ENCODE measurements around the gene HDHD2.

The HDHD2 gene

DNA sequence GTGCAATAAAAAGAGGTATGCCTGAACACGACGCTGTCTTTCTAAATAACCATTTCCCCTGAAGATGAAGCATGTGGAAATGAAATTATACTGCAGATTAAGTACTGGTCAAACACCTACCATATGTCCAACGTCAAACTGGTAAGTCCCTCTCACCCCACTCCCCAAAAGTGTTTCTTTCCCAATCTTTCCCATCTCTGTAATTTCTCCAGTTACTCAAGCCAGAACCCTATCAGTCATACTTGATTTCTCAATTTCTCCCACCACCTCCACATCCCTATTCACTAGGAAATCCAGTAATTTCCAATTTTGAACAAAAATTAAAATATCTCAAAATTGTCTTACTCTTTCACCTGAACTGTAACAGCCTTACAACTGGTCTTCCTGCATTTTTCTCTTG lies 29.2 kb downstream of the HDHD2 start:
- Histone ChIP-seq H3K27me3 (ENCODE audit: insufficient read depth, low read length, poor library complexity) (no peaks in the 10 kb centered on the region), H3K36me3 (ENCODE audit: insufficient read depth, low read length) (peaks cover 11% of the 10 kb centered on the region; the same call in 1 of the 2 replicates), H3K9ac (ENCODE audit: low read depth, low read length) (no peak overlapping the region), H3K9me3 (ENCODE audit: insufficient read depth, low read length, severe bottlenecking) (no peaks in the 10 kb centered on the region), H3K27ac (ENCODE audit: low read length) (no peak overlapping the region), H2AFZ (ENCODE audit: low read depth, low read length) (no peak overlapping the region), H3K4me1 (ENCODE audit: insufficient read depth, low read length) (no peaks in the 10 kb centered on the region), H3K4me3 (ENCODE audit: low read depth in 1 of 2, low read length in 2 of 2) (no peak overlapping the region), H3K79me2 (ENCODE audit: insufficient read depth, low read length) (no peaks in the 10 kb centered on the region), H4K20me1 (ENCODE audit: insufficient read depth, low read length) (no peaks in the 10 kb centered on the region), H3K4me2 (ENCODE audit: insufficient read depth, low read length) (no peak overlapping the region)
- no peak for DNase-seq
- TF ChIP-seq, protein P1, sequence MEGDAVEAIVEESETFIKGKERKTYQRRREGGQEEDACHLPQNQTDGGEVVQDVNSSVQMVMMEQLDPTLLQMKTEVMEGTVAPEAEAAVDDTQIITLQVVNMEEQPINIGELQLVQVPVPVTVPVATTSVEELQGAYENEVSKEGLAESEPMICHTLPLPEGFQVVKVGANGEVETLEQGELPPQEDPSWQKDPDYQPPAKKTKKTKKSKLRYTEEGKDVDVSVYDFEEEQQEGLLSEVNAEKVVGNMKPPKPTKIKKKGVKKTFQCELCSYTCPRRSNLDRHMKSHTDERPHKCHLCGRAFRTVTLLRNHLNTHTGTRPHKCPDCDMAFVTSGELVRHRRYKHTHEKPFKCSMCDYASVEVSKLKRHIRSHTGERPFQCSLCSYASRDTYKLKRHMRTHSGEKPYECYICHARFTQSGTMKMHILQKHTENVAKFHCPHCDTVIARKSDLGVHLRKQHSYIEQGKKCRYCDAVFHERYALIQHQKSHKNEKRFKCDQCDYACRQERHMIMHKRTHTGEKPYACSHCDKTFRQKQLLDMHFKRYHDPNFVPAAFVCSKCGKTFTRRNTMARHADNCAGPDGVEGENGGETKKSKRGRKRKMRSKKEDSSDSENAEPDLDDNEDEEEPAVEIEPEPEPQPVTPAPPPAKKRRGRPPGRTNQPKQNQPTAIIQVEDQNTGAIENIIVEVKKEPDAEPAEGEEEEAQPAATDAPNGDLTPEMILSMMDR (IDR thresholded peaks at IDR 0.05; ENCODE audit: borderline replicate concordance, extremely low read depth, low read length, poor library complexity, severe bottlenecking), result no peak
- TF ChIP-seq EZH2 (IDR thresholded peaks at IDR 0.05; ENCODE audit: borderline replicate concordance, low read depth, low read length, severe bottlenecking), result no peak
- ATAC-seq (ENCODE audit: insufficient read depth, low read depth), result no peak

DNA sequence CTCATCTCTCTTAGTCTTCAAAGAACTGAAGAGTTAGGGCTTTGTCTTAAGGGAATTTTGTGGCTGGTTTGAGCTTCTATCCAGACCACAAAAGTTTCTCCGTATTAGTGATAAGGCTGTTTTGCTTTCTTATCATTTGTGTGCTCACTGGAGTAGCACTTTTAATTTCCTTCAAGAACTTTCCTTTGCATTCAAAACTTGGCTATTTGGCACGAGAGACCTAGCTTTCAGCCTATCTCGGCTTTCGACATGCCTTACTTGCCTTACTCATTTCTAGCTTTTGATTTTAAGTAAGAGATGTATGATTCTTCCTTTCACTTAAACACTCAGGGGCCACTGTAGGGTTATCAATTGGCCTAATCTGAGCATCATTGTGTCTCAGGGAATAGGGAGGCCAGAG lies 29.9 kb downstream of the HDHD2 start:
- Histone ChIP-seq H3K4me1 (ENCODE audit: insufficient read depth, low read length) (no peaks in the 10 kb centered on the region), H4K20me1 (ENCODE audit: insufficient read depth, low read length) (no peaks in the 10 kb centered on the region), H3K27me3 (ENCODE audit: insufficient read depth, low read length, poor library complexity) (no peaks in the 10 kb centered on the region), H3K4me2 (ENCODE audit: insufficient read depth, low read length) (no peak overlapping the region), H3K4me3 (ENCODE audit: low read depth in 1 of 2, low read length in 2 of 2) (no peak overlapping the region), H3K36me3 (ENCODE audit: insufficient read depth, low read length) (peaks cover 5% of the 10 kb centered on the region; the same call in 1 of the 2 replicates), H2AFZ (ENCODE audit: low read depth, low read length) (no peak overlapping the region), H3K9ac (ENCODE audit: low read depth, low read length) (no peak overlapping the region), H3K27ac (ENCODE audit: low read length) (no peak overlapping the region), H3K9me3 (ENCODE audit: insufficient read depth, low read length, severe bottlenecking) (no peaks in the 10 kb centered on the region), H3K79me2 (ENCODE audit: insufficient read depth, low read length) (no peaks in the 10 kb centered on the region)
- DNase-seq, result no peak
- no peak for TF ChIP-seq EZH2 (IDR thresholded peaks at IDR 0.05; ENCODE audit: borderline replicate concordance, low read depth, low read length, severe bottlenecking)
- TF ChIP-seq, protein P1 (IDR thresholded peaks at IDR 0.05; ENCODE audit: borderline replicate concordance, extremely low read depth, low read length, poor library complexity, severe bottlenecking), result no peak
- ATAC-seq (ENCODE audit: insufficient read depth, low read depth), result no peak

DNA sequence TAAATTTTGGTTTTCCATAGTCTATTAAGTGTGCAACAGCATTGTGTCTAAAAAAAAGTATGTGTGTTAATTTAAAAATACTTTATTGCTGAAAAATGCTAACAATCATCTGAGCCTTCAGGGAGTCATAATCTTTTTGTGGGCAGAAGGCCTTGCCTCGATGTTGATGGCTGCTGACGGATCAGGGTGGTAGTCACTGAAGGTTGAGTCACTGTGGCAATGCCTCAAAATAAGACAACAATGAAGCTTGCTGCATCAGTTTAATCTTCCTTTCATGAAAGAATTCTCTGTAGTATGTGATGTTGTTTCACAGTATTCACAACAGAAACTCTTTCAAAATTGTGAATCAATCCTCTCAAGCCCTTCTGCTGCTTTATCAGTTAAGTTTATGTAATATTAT lies 31.3 kb downstream of the HDHD2 start:
- no peak overlapping the region for H3K4me2 ChIP-seq (ENCODE audit: insufficient read depth, low read length)
- H3K36me3 ChIP-seq (ENCODE audit: insufficient read depth, low read length), result peaks cover 11% of the 10 kb centered on the region
- DNase-seq (no peak), ATAC-seq (ENCODE audit: insufficient read depth, low read depth) (no peak)
- H3K79me2 ChIP-seq (ENCODE audit: insufficient read depth, low read length), result no peaks in the 10 kb centered on the region
- TF ChIP-seq EZH2 (IDR thresholded peaks at IDR 0.05; ENCODE audit: borderline replicate concordance, low read depth, low read length, severe bottlenecking), result no peak
- TF ChIP-seq, protein P1 (IDR thresholded peaks at IDR 0.05; ENCODE audit: borderline replicate concordance, extremely low read depth, low read length, poor library complexity, severe bottlenecking), result no peak
- H3K4me1 ChIP-seq (ENCODE audit: insufficient read depth, low read length), result no peaks in the 10 kb centered on the region
- H2AFZ ChIP-seq (ENCODE audit: low read depth, low read length), result no peak overlapping the region
- no peak overlapping the region for H3K4me3 ChIP-seq (ENCODE audit: low read depth in 1 of 2, low read length in 2 of 2)
- H3K27ac ChIP-seq (ENCODE audit: low read length), result no peak overlapping the region
- no peak overlapping the region for H3K9ac ChIP-seq (ENCODE audit: low read depth, low read length)
- H3K9me3 ChIP-seq (ENCODE audit: insufficient read depth, low read length, severe bottlenecking), result no peaks in the 10 kb centered on the region
- no peaks in the 10 kb centered on the region for H4K20me1 ChIP-seq (ENCODE audit: insufficient read depth, low read length)
- no peaks in the 10 kb centered on the region for H3K27me3 ChIP-seq (ENCODE audit: insufficient read depth, low read length, poor library complexity)

DNA sequence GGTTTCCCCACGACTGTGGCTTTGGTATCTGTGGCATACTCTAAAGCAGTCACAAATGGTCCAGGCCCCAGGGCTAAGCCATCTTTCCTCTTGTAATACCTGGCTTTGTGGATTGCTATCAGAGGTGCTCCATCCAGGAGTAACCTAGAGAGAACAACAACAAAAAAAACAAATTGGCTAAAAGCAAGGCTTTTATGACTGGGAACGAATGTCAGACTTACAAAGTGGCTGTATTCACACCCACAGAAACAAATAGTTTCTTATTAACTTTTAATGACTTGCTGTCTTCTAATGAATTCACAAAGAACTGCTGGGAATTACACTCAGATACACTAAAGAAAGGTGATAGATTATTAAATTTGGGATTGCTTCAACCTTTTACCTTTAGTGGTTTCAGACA lies 35.1 kb downstream of the HDHD2 start:
- DNase-seq (no peak), ATAC-seq (ENCODE audit: insufficient read depth, low read depth) (no peak)
- Histone ChIP-seq H3K27me3 (ENCODE audit: insufficient read depth, low read length, poor library complexity) (no peaks in the 10 kb centered on the region), H3K36me3 (ENCODE audit: insufficient read depth, low read length) (peaks cover 45% of the 10 kb centered on the region), H3K9me3 (ENCODE audit: insufficient read depth, low read length, severe bottlenecking) (no peaks in the 10 kb centered on the region), H3K79me2 (ENCODE audit: insufficient read depth, low read length) (no peaks in the 10 kb centered on the region), H3K27ac (ENCODE audit: low read length) (no peak overlapping the region), H4K20me1 (ENCODE audit: insufficient read depth, low read length) (no peaks in the 10 kb centered on the region), H3K4me3 (ENCODE audit: low read depth in 1 of 2, low read length in 2 of 2) (no peak overlapping the region), H2AFZ (ENCODE audit: low read depth, low read length) (no peak overlapping the region), H3K9ac (ENCODE audit: low read depth, low read length) (no peak overlapping the region), H3K4me2 (ENCODE audit: insufficient read depth, low read length) (no peak overlapping the region), H3K4me1 (ENCODE audit: insufficient read depth, low read length) (no peaks in the 10 kb centered on the region)
- no peak for TF ChIP-seq EZH2 (IDR thresholded peaks at IDR 0.05; ENCODE audit: borderline replicate concordance, low read depth, low read length, severe bottlenecking)
- TF ChIP-seq, protein P1 (IDR thresholded peaks at IDR 0.05; ENCODE audit: borderline replicate concordance, extremely low read depth, low read length, poor library complexity, severe bottlenecking), result no peak

All from DND-41 (cell line).